OCI-LY7 (cell line): ENCODE results near the gene PRKN.

ENCODE experiments used
- CTCF ChIP-seq: fragments of 200-600 bp; sonication (generic); conservative IDR thresholded peaks from 2 replicates; pipeline ENCODE4 v1.5.1; 2014; ENCODE audit warnings: mild to moderate bottlenecking, antibody characterized with exemption, low read length, moderate library complexity, mixed read lengths
- EZH2phosphoT487 ChIP-seq: fragments of 200-600 bp; sonication (generic); IDR thresholded peaks from 2 replicates; pipeline ENCODE4 v1.6.1; 2018; ENCODE audit warnings: low read depth, borderline replicate concordance, mild to moderate bottlenecking, mixed run types, antibody characterized with exemption, low read length, moderate library complexity, mixed read lengths

GRCh38 chr6:161547617-161548016 is 1179.9 kb downstream of the PRKN start:
- TF ChIP-seq EZH2phosphoT487 = no peak
- TF ChIP-seq CTCF = no peak
